GM18517 (cell line): ENCODE results near the gene CCL28.
"Not testable (repeated sequence)": the region's sequence is repeated elsewhere in the genome, so short reads cannot be mapped to it uniquely, and the experiment has no call there.

Experiments used
- ATAC-seq: cut with Tn5 transposase; IDR thresholded peaks from one replicate; pipeline ENCODE4 v1.9.1; 2021; ENCODE audit warnings: mild to moderate bottlenecking, moderate library complexity; ENCODE audit not compliant: unreplicated experiment

The CCL28 gene, protein sequence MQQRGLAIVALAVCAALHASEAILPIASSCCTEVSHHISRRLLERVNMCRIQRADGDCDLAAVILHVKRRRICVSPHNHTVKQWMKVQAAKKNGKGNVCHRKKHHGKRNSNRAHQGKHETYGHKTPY

GRCh38 chr5:43412156-43412555, at the start of gene CCL28:
Gene CCL28, minus strand, starts transcription at chr5:43412391. Its CDS starts 75 bp downstream, at chr5:43412316.
- ATAC-seq: no peak

- ATAC-seq: no peak
Measured at GRCh38 chr5:43461066-43461465, 48.9 kb upstream of the CCL28 start.

- no peak for ATAC-seq
Measured at GRCh38 chr5:43456556-43456955, 44.4 kb upstream of the CCL28 start.

DNA sequence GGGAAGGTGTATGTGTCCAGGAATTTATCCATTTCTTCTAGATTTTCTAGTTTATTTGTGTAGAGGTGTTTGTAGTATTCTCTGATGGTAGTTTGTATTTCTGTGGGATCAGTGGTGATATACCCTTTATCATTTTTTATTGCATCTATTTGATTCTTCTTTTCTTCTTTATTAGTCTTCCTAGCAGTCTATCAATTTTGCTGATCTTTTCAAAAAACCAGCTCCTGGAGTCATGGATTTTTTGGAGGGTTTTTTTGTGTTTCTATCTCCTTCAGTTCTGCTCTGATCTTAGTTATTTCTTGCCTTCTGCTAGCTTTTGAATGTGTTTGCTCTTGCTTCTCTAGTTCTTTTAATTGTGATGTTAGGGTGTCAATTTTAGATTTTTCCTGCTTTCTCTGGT, 29.4 kb upstream of the CCL28 start:
- ATAC-seq: not testable (repeated sequence)

DNA sequence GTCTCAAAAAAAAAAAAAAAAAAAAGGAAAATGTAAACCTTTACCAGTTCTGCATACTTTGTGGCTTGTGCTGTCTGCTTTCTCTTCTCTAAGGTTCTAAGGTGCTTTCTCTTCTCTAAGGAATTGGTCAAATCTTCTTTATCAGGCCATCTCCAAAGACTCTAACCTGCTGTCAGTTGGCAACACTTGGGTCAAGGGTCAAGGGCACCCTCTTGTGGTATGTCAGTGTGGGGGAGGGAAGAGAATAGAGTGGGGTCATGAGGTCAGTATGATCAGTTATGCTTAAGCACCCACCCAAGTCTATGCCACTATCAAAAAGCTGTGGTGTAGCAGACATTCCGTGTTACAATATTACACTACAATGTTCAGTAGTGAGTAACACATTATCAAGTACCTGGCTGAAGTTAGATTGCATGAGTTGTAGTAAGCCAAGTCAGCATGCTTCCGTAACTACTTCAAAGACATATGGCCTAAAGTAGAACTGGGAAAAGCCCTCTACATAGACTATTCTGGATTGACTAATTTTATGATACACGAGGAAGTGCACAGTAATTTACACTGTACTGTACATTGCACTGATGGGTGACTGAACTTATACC, 25.0 kb upstream of the CCL28 start:
- no peak for ATAC-seq

DNA sequence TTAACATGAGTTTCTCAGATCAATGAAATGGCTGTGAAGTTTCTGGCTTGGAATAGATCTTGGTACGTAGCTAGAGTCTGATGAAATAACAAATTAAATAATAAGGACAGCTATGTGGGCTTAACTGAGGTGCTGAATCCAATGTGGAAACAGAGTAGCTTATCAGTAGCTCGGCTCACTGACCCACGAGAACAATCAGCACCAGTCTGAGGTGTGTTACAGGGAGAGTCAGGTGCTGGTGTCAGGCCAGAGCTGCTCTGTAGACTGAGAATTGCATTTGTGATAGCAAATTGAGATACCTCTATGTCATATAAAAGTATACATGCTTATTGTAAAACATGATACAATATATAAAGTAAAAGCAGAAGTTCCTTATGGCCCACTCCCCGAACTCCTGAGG, 21.2 kb upstream of the CCL28 start:
- ATAC-seq: no peak

GRCh38 chr5:43432486-43433375, 20.5 kb upstream of the CCL28 start:
- no peak for ATAC-seq

DNA sequence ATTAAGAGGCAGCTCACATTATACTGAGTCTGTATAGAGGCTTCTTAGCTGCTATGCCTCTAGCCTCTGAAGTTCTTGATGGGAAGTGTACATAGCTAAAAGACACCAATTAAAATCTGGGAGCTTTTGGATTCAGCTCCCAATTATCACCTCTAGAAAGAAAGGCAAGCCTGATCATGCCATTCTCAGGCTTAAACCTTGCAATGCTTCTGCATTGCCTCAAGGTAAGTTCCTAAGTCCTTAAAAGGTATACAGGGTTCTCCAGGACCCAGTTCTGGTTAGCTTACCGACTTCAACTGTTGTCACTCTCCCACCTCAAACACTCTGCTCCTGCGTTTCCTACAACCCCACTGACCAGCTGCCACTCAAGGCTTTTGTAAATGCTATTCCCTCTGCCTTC, 17.5 kb upstream of the CCL28 start:
- no peak for ATAC-seq

- ATAC-seq: no peak
Measured at GRCh38 chr5:43429016-43429415, 16.8 kb upstream of the CCL28 start.

- no peak for ATAC-seq
Measured at GRCh38 chr5:43427306-43427705, 15.1 kb upstream of the CCL28 start.

DNA sequence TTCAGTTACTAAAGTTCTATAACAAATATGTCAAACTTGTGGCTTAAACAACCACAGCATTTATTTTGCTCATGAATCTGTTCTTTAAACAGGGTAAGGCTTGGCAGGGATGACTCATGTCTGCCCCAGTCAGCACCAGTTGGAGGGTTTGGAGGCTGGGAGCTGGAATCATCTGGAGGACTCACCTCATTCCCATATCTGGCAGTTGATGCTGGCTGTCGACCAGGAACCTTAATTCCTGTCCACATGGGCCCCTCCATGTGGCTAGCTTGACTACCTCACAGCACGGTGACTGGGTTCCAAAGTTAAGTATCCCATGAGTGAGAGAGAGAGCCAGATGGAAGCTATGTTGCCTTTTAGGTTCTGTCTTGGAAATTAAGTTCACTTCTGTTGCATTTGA, 13.8 kb upstream of the CCL28 start:
- no peak for ATAC-seq

DNA sequence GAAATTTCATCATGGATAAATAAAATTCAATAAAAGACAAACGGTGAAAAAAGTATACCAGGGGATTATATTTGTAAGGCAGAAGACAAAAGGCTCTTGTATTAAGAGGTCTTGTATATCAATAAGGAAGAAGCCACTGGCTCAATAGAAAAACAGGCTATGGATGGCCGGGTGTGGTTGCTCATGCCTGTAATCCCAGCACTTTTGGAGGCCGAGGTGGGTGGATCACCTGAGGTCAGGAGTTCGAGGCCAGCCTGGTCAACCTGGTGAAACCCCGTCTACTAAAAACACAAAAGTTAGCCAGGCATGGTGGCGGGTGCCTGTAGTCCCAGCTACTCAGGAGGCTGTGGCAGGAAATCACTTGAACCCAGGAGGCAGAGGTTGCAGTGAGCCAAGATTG, 10.9 kb upstream of the CCL28 start:
- ATAC-seq: not testable (repeated sequence)

DNA sequence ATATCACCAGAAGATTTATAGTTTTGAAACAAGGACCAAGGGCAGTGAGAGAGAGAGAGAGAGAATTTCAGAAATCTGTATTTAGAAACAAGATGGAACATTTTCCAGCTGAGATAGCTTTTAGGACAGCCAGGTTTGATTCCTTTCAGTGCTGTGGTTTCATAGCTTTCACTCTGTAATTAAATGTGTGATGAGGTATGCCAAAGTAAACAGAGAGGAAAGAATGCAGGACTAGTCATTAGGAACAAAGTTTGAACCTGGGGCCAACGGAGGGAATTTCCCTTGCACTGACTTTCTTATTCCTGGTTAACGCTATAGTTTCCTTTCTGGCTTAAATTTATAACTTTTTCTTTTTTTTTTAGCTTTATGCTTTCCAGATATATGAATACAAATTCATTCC, 10.0 kb upstream of the CCL28 start:
- ATAC-seq: no peak

DNA sequence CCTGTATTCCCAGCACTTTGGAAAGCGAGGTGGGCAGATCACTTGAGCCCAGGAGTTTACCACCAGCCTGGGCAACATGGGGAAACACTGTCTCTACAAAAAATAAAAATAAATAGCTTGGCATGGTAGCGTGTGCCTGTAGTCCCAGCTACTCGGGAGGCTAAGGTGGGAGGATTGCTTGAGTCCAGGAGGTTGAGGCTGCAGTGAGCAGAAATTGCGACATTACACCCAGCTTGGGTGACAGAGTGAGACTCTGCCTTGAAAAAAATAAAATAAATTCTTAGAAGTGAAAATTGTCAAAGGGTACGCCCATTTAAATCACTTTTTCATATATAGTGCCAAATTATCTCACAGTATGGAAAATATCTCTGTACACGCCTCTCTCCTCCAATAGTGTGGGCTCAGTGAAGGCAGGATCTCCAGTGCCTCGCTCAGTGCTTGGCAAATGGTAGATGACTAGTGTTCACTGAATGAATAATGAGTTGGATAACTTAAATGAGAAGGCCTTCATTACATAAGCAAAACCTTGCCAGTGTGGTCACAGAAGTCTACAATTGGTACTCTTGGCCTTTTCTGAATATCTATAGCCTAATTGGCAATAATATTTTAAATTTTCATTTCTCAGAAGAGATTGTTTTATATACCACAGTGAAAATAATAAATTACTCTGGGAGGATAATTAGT, 9.4 kb upstream of the CCL28 start:
- no peak for ATAC-seq

GRCh38 chr5:43420241-43420640, 8.1 kb upstream of the CCL28 start:
- no peak for ATAC-seq

- no peak for ATAC-seq
Measured at GRCh38 chr5:43418561-43418960, 6.4 kb upstream of the CCL28 start.

- ATAC-seq: no peak
Measured at GRCh38 chr5:43416803-43417394, 4.7 kb upstream of the CCL28 start.

- ATAC-seq: no peak
Measured at GRCh38 chr5:43415935-43416802, 4.0 kb upstream of the CCL28 start.

DNA sequence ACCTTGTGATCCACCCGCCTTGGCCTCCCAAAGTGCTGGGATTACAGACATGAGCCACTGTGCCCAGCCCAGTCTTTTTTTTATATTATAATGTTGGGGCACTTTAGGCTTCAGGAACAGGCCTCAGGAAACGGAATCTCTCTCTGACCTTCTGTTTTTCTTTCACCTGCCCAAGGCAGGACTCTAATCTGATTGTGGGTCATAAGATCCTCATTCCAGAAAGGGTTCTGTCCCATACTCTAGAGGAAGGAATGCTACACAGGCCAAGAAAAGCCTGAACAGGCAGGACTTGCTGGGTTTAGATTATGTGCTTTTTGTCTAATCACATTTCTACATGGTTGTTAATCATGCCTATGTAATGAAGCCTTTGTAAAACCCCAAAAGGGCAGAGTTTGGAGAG, 1.8 kb upstream of the CCL28 start:
- ATAC-seq: no peak

GRCh38 chr5:43412644-43413043, 453 bp upstream of the CCL28 start:
- no peak for ATAC-seq
